Uterus (tissue), 4 donors: ENCODE measurements around the gene COA4. TPM values are rescaled to one million over a fixed set of nuclear protein-coding genes. Genes with fewer than 3 reads are reported as not detected.

Experiments used
- DNase-seq, 2 donors: peaks; one replicate each; pipeline ENCODE4 v3.0.0-alpha.2; 2019 to 2020
- H3K27ac ChIP-seq, 2 donors: fragments of 200-600 bp; sonication (generic); 1 replicate in 1 of 2; 2 replicates in 1 of 2; pipeline ENCODE4 v1.5.1; 2016 to 2018
- H3K27me3 ChIP-seq, 2 donors: fragments of 200-600 bp; sonication (generic); one replicate each; pipeline ENCODE4 v1.5.1; 2018 to 2019; ENCODE audit warnings: control low read depth in 1 of 2
- H3K36me3 ChIP-seq, 2 donors: fragments of 200-600 bp; sonication (generic); one replicate each; pipeline ENCODE4 v1.5.1; 2019; ENCODE audit warnings: control low read depth in 1 of 2
- H3K4me1 ChIP-seq, 2 donors: fragments of 200-600 bp; sonication (generic); one replicate each; pipeline ENCODE4 v1.5.1; 2018 to 2019; ENCODE audit warnings: control low read depth in 1 of 2
- H3K4me3 ChIP-seq, 2 donors: fragments of 200-600 bp; sonication (generic); 1 replicate in 1 of 2; 2 replicates in 1 of 2; pipeline ENCODE4 v1.5.1; 2018 to 2019; ENCODE audit warnings: mild to moderate bottlenecking in 1 of 2
- H3K9me3 ChIP-seq, 2 donors: fragments of 200-600 bp; sonication (generic); one replicate each; pipeline ENCODE4 v1.5.1; 2019; ENCODE audit warnings: control low read depth in 1 of 2
- CTCF ChIP-seq, 4 experiments: fragments of 200-600 bp in 2 of 4; fragments of 450-650 bp in 2 of 4; sonication (generic) in 2 of 4; IDR thresholded peaks; one replicate each; pipeline ENCODE4 v1.5.1; 2016 to 2019; ENCODE audit warnings: antibody characterized with exemption in 4 of 4, mild to moderate bottlenecking in 2 of 4, moderate library complexity in 1 of 4
- POLR2A ChIP-seq, 2 donors: fragments of 450-650 bp; IDR thresholded peaks; one replicate each; pipeline ENCODE4 v1.6.1; 2016; ENCODE audit warnings: antibody characterized with exemption in 2 of 2, mild to moderate bottlenecking in 1 of 2, moderate library complexity in 1 of 2
- intact Hi-C: fragments of 100-400 bp; cut with DNase I; formaldehyde crosslinking; loops from one replicate; pipeline ENCODE4 v1.15.1; 2023; ENCODE audit warnings: low total_unique reads
- total RNA-seq, 4 donors: library from RNA; depleted of rRNA in 3 of 4; stranded (reverse); fragments of >200 nt in 3 of 4; gene quantifications; one replicate each; pipeline versions ENCODE4 v1.1.0 to v1.2.4, GENCODE V29; 2014 to 2023
- donor health status: DM: yes; HTN: yes; CAD: no.

COA4 gene
- total RNA-seq, 4 donors from 2014 or later = 28.1 to 147 (median 84.8) TPM

DNA sequence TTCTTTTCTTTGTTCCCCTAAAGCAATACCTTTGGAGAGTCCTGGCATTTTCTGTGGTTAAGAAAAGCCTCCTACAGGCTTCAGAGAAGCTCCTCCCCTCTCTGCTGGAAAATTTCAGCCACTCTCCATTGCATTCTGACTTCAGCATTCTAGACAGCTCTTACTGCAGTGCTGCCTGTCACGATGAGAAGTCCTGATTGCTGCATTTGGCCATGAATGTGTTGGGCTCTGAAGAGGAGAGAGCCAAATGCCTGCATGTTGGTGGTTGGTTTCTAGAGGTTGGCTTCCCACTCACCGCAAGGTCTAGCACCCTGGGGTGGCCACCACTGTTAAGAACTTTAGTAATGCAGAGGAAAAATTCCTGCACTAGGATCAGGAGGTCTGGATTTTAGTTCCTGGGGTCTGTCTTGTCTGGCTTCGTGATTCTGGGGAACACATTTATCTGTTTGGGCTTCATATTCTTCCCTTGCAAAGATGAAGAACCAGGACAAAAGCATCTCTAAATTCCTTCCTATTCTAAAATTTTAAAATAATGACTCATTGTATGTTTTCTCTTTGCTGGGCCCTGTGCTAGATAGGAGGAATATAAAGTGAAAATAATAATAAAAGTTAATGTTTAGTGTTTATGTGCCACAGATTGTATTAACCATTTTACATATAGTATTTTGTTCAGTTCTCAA lies 38.1 kb downstream of the COA4 start:
- H3K27ac ChIP-seq = no peak overlapping the region
- H3K36me3 ChIP-seq = no peaks in the 10 kb centered on the region
- H3K27me3 ChIP-seq = no peaks in the 10 kb centered on the region
- intact Hi-C loops = no loop called here
- no peaks in the 10 kb centered on the region for H3K9me3 ChIP-seq
- no peaks in the 10 kb centered on the region for H3K4me1 ChIP-seq
- no peak for DNase-seq
- no peak overlapping the region for H3K4me3 ChIP-seq
- no peak for TF ChIP-seq CTCF (IDR thresholded peaks at IDR 0.05)
- TF ChIP-seq POLR2A (IDR thresholded peaks at IDR 0.05) = no peak

- Histone ChIP-seq H3K27me3 (no peaks in the 10 kb centered on the region), H3K9me3 (no peaks in the 10 kb centered on the region)
- TF ChIP-seq CTCF (IDR thresholded peaks at IDR 0.05) (no peak), POLR2A (IDR thresholded peaks at IDR 0.05) (no peak)
Measured at GRCh38 chr11:73833067-73833466, 43.6 kb downstream of the COA4 start.

DNA sequence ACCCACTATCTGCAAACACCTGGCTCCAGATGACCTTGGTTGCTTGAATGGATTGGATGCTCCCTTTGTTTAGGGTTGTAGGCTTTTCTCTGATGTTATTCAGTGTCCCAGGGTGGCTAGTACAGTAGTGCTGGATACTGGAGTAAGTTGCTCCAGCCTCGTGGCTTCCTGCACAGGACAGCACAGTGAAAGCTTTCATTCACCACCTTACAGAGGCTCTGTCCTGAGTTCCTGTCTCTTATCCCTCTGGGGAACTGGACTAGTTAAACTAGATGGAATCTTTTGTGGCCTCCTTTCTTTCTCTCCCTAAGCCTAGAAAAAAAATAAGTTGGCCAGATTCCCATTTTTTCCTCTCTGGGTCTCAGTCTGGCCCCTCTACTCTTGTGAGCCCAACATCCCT lies 46.4 kb downstream of the COA4 start:
- H3K27ac ChIP-seq = no peak overlapping the region
- H3K4me3 ChIP-seq = no peak overlapping the region
- TF ChIP-seq POLR2A (IDR thresholded peaks at IDR 0.05) = no peak
- TF ChIP-seq CTCF (IDR thresholded peaks at IDR 0.05) = no peak
- H3K9me3 ChIP-seq = no peaks in the 10 kb centered on the region
- H3K27me3 ChIP-seq = no peaks in the 10 kb centered on the region
- H3K4me1 ChIP-seq = no peaks in the 10 kb centered on the region
- intact Hi-C loops = no loop called here
- H3K36me3 ChIP-seq = no peaks in the 10 kb centered on the region
- no peak for DNase-seq

More at GRCh38 chr11:73833067-73833466, 43.6 kb downstream of the COA4 start:
- H3K4me1 ChIP-seq = no peaks in the 10 kb centered on the region
- no peak overlapping the region for H3K27ac ChIP-seq
- no peaks in the 10 kb centered on the region for H3K36me3 ChIP-seq
- intact Hi-C loops = no loop called here
- H3K4me3 ChIP-seq = no peak overlapping the region
- DNase-seq = no peak

Other genes starting within 250 kb of the COA4 start
- gene PLEKHB1, start 230.3 kb downstream of the COA4 start, total RNA-seq = 1 to 10 TPM in 3 of 4 donors, not detected in 1; 5.6 to 7.5 (median 6.9) TPM
- gene RAB6A, start 115.8 kb downstream of the COA4 start, total RNA-seq = 100 to 1,000 TPM in 3 of 4 donors, 10 to 100 TPM in 1; 75.9 to 129 (median 119) TPM
- gene MRPL48, start 89.0 kb downstream of the COA4 start, total RNA-seq = 10 to 100 TPM in 2 of 4 donors, 1 to 10 TPM in 2; 5.6 to 29.6 (median 11.9) TPM
- 10 to 100 TPM in 2 of 4 donors, 1 to 10 TPM in 1, under 1 TPM in 1; 0.59 to 20.8 (median 9.0) TPM for gene PAAF1, start 153 bp upstream of the COA4 start, total RNA-seq
- 1 to 10 TPM in 3 of 4 donors, not detected in 1; 1.9 to 9.1 (median 4.6) TPM for gene DNAJB13, start 74.2 kb upstream of the COA4 start, total RNA-seq
- 10 to 100 TPM in 3 of 4 donors, not detected in 1; 10.8 to 64.7 (median 33.7) TPM for gene UCP2, start 106.0 kb upstream of the COA4 start, total RNA-seq
- 1 to 10 TPM in 2 of 4 donors, under 1 TPM in 1, not detected in 1; 0.21 to 4.1 (median 1.5) TPM for gene UCP3, start 132.2 kb upstream of the COA4 start, total RNA-seq